HK-2 (cell line): Measurements from ENCODE around the gene LRG1.
"Not testable (repeated sequence)": the region's sequence is repeated elsewhere in the genome, so short reads cannot be mapped to it uniquely, and the experiment has no call there.

Experiments used
- DNase-seq: peaks from one replicate; pipeline ENCODE4 v3.0.0-alpha.2; 2018; ENCODE audit not compliant: unreplicated experiment

Gene LRG1

GRCh38 chr19:4576016-4576933 is 36.4 kb upstream of the LRG1 start:
- peak; percentile 85 for DNase-seq

GRCh38 chr19:4575267-4576015 is 35.6 kb upstream of the LRG1 start:
- peak; percentile 92 for DNase-seq

- no peak for DNase-seq
Measured at GRCh38 chr19:4573682-4574081, 33.8 kb upstream of the LRG1 start.

GRCh38 chr19:4571305-4571917 is 31.6 kb upstream of the LRG1 start:
- DNase-seq, result no peak

DNA sequence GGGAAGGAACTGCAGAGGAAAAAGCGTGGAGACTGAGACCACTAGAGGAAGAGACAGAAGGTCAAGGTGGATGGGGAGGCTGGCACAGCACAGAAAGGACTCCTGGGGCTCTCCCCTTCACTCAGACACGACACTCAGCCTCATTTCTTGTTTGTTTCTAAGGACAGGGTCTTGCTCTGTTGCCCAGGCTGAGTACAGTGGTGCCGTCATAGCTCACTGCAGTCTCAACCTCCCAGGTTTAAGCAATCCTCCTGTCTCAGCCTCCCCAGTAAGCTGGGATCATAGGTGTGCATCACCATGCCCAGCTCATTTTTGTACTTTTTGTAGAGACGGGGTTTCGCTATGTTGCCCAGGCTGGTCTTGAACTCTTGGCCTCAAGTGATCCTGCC is 31.1 kb upstream of the LRG1 start:
- DNase-seq, result no peak

DNA sequence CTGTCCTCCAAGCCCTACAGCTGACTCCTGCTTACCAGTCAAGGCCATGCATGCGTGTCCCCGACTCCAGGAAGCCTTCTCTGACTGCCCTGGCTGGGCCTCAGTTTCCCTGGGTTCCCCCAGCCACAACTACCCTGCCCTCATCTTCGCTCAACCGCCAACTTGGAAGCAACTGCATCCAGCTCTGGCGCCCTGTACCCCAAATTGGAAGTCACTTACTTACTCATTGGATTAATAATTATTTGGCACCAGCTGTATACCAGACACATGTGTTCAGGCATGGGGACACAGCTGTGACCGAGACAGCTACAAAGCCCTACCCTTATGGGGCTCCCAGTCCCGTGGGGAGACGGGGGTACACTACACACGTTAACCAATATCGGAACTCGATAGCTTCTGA is 30.6 kb upstream of the LRG1 start:
- no peak for DNase-seq

DNA sequence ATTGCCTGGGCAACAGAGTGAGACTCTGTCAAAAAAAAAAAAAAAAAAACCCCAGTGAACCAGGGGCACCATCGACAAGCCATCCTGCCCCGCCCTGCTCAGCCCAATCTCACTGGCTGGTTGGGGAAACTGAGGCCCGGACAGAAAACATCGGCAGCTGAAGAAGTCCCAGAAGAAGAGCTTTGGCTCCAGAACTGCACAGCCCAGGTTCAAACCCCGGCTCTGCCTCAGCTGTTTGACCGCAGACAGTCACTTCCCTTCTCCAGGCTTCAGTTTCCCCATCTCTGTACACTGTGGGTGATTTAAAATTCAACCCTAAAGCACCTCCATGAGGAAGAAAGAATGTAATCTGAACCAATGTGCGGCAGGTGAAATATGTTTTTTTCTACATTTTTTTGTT is 29.1 kb upstream of the LRG1 start:
- DNase-seq, result no peak

DNA sequence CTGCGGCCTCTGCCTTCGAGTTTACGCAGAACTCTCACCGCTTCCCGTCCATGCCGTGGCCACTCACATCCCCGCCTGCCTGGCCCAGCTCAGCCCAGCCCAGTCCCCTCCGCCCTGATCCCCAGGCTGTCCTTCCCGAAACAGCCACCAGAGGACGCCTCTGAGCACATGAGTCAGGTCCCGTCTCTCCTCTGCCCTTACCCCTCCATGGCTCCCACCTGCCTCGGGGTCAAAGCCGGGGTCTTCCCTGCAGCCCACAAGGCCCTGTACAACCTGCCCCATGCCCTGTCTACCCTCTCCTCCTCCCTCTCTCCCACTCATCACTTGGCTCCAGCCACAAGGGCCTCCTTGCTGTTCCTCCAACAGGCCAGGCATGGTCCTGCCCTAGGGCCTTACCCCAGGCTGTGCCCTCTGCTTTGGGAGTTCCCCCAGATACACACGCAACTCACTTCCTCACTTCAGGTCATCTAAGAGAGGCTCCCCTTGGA is 27.8 kb upstream of the LRG1 start:
- peak; percentile 64 for DNase-seq

DNA sequence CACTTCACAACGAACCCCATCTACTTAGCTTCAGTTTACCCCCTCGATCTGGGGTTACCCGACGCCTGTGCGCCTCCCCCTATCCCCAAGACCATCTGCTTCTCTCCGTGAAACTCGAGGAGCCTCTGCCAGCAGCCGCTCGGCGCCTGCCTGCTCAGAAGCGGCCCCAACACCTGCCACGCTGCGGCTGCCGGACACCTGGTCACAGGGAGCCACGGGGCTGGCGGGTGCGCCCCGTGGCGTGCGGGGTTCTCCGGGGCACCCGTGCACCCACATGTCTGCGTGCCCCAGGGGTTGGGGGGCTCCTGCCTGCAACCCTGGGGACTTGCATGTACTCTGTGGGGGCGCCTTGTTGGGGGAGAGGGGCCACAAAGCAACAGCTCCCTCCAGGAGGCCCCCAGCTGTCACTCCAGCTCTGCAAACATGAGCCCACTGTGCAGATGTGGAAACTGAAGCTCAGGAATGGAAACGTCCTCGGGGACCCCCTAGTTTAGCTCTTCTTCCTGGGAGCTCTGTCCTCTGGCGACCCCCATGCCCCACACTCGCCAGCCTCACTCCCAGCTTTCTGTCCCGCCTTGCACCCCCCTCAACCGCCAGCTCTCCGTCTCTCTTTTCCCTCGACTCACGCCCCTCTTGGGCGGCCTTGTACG is 26.7 kb upstream of the LRG1 start:
- DNase-seq, result no peak

DNA sequence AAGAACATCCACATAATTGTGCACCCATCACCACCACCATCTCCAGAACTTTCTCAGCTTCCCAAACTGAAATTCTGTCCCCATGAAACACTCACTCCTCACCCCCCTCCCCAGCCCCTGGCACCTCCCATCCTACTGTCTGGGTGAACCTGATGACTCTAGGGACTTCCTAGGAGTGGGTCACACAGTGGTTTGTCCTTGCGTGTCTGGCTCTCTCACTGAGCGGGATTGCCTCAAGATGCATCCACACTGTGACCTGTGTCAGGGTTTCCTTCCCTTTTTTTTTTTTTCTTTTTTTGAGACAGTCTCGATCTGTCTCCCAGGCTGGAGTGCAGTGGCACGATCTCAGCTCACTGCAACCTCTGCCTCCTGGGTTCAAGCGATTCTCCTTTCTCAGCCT is 23.7 kb upstream of the LRG1 start:
- not testable (repeated sequence) for DNase-seq

GRCh38 chr19:4562085-4562484 is 22.2 kb upstream of the LRG1 start:
- not testable (repeated sequence) for DNase-seq

DNA sequence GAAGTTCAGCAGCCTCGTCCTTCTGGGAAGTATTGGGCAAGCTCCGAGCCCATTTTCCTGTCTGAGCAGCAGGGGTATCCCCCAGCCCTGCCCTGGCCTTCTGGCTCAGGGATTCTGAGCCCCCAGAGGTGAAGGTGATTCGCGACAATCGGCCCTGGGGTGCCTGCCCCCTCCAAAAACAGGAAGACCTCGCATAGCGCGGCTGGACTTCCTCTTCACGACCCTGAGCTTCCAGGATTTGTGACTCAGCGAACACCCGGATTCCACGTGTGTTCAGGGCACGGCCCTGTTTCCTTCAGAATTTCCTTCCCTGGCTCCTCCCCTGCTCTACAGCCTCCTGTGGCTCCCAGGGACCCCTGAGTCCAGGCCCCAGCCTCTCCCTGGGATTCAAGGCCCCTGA is 19.7 kb upstream of the LRG1 start, which contains the start of gene SEMA6B:
Gene SEMA6B, minus strand, starts transcription at position 116 of the 400 bp plus-strand sequence. CDS start 1,227 bp downstream, outside the sequence.
- DNase-seq, result no peak

DNA sequence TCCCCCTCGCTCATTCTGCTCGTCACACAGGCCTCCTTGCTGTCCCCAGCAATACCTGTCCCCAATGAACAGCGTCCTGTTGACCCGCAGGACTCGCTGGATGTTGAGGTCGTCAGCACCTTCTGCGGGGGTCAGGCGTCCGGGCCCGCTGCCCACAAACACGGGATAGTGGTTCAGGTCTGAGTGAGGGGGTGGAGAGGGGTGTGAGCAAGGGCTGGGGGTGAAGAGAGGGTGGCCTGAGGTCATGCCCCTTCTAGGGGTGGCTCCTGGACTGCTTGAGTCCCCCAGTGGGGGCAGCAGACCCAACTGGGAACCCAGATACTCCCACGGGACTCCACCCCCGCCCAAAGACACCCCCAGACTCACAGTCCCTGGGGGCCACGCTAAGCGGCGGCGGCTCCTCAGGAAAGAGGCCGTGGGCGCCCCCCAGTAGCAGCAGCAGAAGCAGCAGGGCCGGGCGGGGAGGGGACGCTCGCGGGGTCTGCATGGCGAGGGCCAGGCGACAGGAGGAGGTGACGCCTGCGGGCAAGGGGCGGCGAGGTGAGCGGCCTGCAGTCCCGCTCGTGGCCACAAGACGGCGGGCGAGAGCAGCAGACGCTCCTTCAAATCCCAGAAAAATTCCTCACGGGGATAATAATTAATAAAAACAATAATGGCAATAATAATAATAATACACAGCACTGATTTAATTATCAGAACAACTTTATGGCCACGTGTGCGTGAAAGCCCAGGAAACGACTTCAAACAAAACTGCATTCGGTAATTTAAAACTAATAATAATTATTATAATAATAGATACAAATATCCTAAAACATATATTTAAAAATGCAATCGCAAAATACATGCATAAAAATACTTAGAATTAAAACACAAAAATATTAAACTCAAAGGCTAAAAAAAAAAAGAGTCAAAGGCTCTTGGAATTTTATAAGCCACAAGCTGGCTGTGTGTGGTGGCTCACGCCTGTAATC is 18.4 kb upstream of the LRG1 start:
- no peak for DNase-seq

DNA sequence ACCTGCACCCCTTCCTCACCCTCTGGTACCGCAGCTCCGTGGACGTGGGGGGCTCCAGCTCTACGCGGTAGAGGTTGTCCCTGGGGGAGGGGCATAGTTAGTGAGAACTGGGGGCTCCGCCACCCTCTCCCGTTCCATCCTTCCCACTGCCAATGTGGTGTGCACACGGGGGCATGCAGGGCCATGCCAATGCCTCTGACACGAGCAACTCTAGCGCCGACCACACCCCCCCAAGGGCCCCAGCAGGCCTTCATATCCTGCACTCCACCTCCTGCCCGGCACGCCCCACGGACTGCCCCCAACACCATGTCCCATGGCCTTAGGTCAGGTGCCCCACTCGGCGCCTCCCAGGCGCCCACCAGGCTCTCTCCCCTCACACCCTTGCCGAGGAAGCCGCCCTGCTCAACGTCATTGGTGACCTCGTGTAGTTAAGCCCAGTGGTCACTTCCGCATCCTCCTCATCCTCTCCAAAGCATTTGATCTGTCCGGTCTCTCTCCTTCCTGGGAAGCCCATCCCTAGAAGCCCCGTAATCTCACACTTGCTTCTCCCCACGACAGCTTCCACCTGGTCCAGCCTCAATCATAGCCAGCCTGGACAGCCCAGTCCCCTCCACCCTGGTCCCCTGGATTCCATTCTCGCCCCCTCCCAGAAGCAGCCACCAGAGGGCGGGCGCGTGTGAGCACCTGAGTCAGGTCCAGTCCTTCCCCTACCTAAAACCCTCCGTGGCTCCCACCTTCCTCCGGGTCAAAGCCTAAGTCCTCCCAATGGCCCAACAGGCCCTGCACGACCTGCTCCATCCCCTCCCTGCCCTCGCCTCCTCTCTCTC is 17.5 kb upstream of the LRG1 start:
- no peak for DNase-seq

DNA sequence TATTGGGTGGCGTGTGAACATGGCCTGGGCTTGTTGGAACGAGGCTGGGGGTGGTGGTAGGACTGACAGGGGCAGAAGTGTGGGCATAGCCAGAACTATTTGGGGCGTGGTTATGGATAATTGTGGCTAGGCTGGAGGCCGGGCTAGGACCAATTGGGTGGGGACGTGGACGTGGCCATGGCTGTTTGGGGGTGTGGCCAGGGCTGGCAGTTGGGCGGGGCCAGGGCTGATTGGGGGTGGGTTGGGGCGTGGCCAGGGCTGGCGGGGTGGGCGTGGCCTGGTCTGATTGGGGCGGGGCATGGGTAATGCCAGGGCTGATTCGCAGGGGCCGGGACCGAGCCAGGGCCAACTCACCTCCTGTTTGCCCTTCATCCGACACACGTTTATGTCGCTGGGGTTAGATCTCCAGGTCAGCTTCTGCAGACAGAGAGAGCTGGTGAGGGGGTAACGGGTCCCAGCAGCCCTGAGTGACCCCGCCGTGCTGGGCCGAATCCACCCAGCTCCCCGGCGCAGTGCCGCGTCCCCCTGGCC is 16.8 kb upstream of the LRG1 start:
- no peak for DNase-seq

GRCh38 chr19:4555657-4556561 is 16.1 kb upstream of the LRG1 start:
- DNase-seq, result no peak

DNA sequence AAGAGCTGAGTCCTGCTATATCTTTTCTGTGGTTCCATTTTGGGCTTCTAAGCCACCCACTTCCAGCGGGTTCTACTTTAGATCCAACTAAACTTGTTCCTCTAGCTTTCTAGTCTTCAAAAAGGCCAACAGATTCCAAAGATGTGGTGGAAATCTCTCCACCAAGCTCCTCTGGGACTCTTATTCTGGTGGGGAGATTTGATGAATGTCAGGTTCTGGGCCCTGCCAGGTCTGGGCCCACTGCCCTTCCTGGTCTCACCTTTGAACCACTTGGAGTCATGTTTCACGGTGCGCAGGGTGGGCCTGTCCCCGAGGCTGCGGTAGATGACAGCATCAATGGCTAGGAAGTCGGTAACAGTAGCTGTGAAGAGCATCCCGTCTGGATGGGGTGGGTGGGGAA is 14.9 kb upstream of the LRG1 start:
- DNase-seq, result no peak

- DNase-seq, result no peak
Measured at GRCh38 chr19:4553775-4554174, 13.9 kb upstream of the LRG1 start.
